HCT116 (cell line): ENCODE data around the gene OR2T6. TPM values are rescaled to one million over a fixed set of nuclear protein-coding genes. Genes with fewer than 3 reads are reported as not detected.

Source experiments
- total RNA-seq: library from RNA; stranded (reverse); gene quantifications from one replicate; pipeline ENCODE4 v1.2.1, GENCODE V29; 2021; ENCODE audit not compliant: unreplicated experiment

Gene OR2T6
- total RNA-seq, 1 experiment from 2014 or later = not detected

Other genes starting within 250 kb of the OR2T6 start
- gene OR2M5, start 230.6 kb upstream of the OR2T6 start, total RNA-seq = not detected
- gene OR2M2, start 200.9 kb upstream of the OR2T6 start, total RNA-seq = not detected
- not detected for gene OR2M3, start 178.5 kb upstream of the OR2T6 start, total RNA-seq
- gene OR2M4, start 144.3 kb upstream of the OR2T6 start, total RNA-seq = not detected
- gene OR2T33, start 97.8 kb upstream of the OR2T6 start, total RNA-seq = not detected
- gene OR2T12, start 72.3 kb upstream of the OR2T6 start, total RNA-seq = not detected
- not detected for gene OR2M7, start 51.2 kb upstream of the OR2T6 start, total RNA-seq
- not detected for gene OR14C36, start 27.0 kb upstream of the OR2T6 start, total RNA-seq
- gene OR2T4, start 14.1 kb upstream of the OR2T6 start, total RNA-seq = not detected
- gene OR2T1, start 27.3 kb downstream of the OR2T6 start, total RNA-seq = not detected
- gene OR2T2, start 69.9 kb downstream of the OR2T6 start, total RNA-seq = not detected
- not detected for gene OR2T3, start 97.6 kb downstream of the OR2T6 start, total RNA-seq
- not detected for gene OR2T5, start 112.8 kb downstream of the OR2T6 start, total RNA-seq
- gene OR2G6, start 132.3 kb downstream of the OR2T6 start, total RNA-seq = not detected
- not detected for gene OR2T29, start 187.0 kb downstream of the OR2T6 start, total RNA-seq
- not detected for gene OR2T34, start 199.0 kb downstream of the OR2T6 start, total RNA-seq
- gene OR2T10, start 222.0 kb downstream of the OR2T6 start, total RNA-seq = not detected